Brain microvascular endothelial cell (primary cell): ENCODE measurements around the gene CDK5.

ENCODE experiments used
- DNase-seq: peaks from one replicate; pipeline ENCODE4 v3.0.0-alpha.2; 2020
- H3K27ac ChIP-seq: fragments of 250-450 bp; sonication (Bioruptor Pico); 2 replicates; pipeline ENCODE4 v1.5.1; 2020; ENCODE audit warnings: mild to moderate bottlenecking, moderate library complexity
- H3K27me3 ChIP-seq: fragments of 250-450 bp; sonication (Bioruptor Pico); replicated peaks from 2 replicates; pipeline ENCODE4 v1.5.1; 2020; ENCODE audit warnings: mild to moderate bottlenecking
- H3K36me3 ChIP-seq: fragments of 250-450 bp; sonication (Bioruptor Pico); replicated peaks from 2 replicates; pipeline ENCODE4 v1.5.1; 2020; ENCODE audit warnings: mild to moderate bottlenecking
- H3K4me3 ChIP-seq: 2 replicates; pipeline ENCODE4 v1.5.1; 2011; ENCODE audit warnings: low read depth, mild to moderate bottlenecking, control low read depth, low read length, moderate library complexity
- in situ Hi-C: cut with HindIII; loops from 2 replicates; pipeline ENCODE4 v1.10.0; 2017; ENCODE audit warnings: low sequenced_read_pairs, low pct_ligation_motif_present
- TF ChIP-seq, protein P1 (sequence below): IDR thresholded peaks from 2 replicates; pipeline ENCODE4 v1.5.1; 2011; ENCODE audit warnings: low read depth, mild to moderate bottlenecking, moderate library complexity, low read length, control low read depth, inconsistent platforms; ENCODE audit errors: missing control alignments

Gene CDK5

GRCh38 chr7:151024435-151025056 lies 33.2 kb downstream of the CDK5 start, which contains the start of gene ATG9B:
ATG9B (minus strand) TSS chr7:151024494; CDS start chr7:151024423, 71 bp downstream.
- TF ChIP-seq, protein P1, sequence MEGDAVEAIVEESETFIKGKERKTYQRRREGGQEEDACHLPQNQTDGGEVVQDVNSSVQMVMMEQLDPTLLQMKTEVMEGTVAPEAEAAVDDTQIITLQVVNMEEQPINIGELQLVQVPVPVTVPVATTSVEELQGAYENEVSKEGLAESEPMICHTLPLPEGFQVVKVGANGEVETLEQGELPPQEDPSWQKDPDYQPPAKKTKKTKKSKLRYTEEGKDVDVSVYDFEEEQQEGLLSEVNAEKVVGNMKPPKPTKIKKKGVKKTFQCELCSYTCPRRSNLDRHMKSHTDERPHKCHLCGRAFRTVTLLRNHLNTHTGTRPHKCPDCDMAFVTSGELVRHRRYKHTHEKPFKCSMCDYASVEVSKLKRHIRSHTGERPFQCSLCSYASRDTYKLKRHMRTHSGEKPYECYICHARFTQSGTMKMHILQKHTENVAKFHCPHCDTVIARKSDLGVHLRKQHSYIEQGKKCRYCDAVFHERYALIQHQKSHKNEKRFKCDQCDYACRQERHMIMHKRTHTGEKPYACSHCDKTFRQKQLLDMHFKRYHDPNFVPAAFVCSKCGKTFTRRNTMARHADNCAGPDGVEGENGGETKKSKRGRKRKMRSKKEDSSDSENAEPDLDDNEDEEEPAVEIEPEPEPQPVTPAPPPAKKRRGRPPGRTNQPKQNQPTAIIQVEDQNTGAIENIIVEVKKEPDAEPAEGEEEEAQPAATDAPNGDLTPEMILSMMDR = no peak
- no peak within 1 kb of the TSS for H3K4me3 ChIP-seq
- no peaks in the 10 kb centered on the region for H3K36me3 ChIP-seq
- H3K27me3 ChIP-seq = peaks cover 13% of the 10 kb centered on the region
- in situ Hi-C loops = no loop called here
- H3K27ac ChIP-seq = no peak within 1 kb of the TSS
- DNase-seq = no peak

DNA sequence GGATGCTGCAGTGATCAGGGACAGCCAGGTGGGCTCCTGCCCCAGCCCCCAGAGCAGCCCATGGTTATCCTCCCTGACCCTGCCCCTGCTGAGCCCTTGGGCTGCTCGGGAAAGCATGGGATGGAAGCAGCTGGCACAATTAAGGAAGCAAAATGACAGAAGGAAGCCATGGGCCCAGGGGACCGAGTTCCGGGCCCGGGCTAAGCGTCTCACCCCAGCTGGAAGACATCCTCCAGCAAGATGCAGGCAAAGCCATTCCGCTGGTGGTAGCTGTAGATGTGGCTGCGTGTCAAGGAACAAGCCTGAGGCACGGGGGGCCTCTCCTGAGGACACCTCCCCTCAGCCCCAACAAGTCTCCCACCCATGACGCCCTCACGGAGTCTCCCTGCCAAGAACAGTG lies 34.5 kb downstream of the CDK5 start:
- TF ChIP-seq, protein P1 = no peak
- H3K27ac ChIP-seq = no peak overlapping the region
- H3K36me3 ChIP-seq = no peaks in the 10 kb centered on the region
- H3K27me3 ChIP-seq = peaks cover 24% of the 10 kb centered on the region
- DNase-seq = no peak
- no peak overlapping the region for H3K4me3 ChIP-seq
- in situ Hi-C loops = no loop called here

- TF ChIP-seq, protein P1 = no peak
- peaks cover 27% of the 10 kb centered on the region for H3K27me3 ChIP-seq
Measured at GRCh38 chr7:151020231-151020630, 37.5 kb downstream of the CDK5 start.

GRCh38 chr7:151019130-151019447 lies 38.6 kb downstream of the CDK5 start:
- Histone ChIP-seq H3K27me3 (peaks cover 27% of the 10 kb centered on the region), H3K27ac (no peak overlapping the region), H3K36me3 (no peaks in the 10 kb centered on the region), H3K4me3 (no peak overlapping the region)
- no peak for DNase-seq
- TF ChIP-seq, protein P1 = no peak
- in situ Hi-C loops = no loop called here

More at GRCh38 chr7:151020231-151020630, 37.5 kb downstream of the CDK5 start:
- no peaks in the 10 kb centered on the region for H3K36me3 ChIP-seq
- no peak overlapping the region for H3K27ac ChIP-seq
- no peak overlapping the region for H3K4me3 ChIP-seq
- DNase-seq = no peak
- in situ Hi-C loops = no loop called here

- no peak overlapping the region for H3K27ac ChIP-seq
- in situ Hi-C loops = no loop called here
Measured at GRCh38 chr7:151018421-151019129, 39.1 kb downstream of the CDK5 start.

More at GRCh38 chr7:151018421-151019129, 39.1 kb downstream of the CDK5 start:
- peaks cover 27% of the 10 kb centered on the region for H3K27me3 ChIP-seq
- TF ChIP-seq, protein P1 = no peak
- no peaks in the 10 kb centered on the region for H3K36me3 ChIP-seq
- peak overlapping the region; percentile 15 for H3K4me3 ChIP-seq
- no peak for DNase-seq
